NCI-H510A treated with DMSO at 0.1 percent for 48 hours (cell line): Measurements from ENCODE around the gene IFI27L1.

Experiments used
- DNase-seq: peaks from one replicate; lab custom pipeline; 2025; lab: John Stamatoyannopoulos, UW

The IFI27L1 gene

DNA sequence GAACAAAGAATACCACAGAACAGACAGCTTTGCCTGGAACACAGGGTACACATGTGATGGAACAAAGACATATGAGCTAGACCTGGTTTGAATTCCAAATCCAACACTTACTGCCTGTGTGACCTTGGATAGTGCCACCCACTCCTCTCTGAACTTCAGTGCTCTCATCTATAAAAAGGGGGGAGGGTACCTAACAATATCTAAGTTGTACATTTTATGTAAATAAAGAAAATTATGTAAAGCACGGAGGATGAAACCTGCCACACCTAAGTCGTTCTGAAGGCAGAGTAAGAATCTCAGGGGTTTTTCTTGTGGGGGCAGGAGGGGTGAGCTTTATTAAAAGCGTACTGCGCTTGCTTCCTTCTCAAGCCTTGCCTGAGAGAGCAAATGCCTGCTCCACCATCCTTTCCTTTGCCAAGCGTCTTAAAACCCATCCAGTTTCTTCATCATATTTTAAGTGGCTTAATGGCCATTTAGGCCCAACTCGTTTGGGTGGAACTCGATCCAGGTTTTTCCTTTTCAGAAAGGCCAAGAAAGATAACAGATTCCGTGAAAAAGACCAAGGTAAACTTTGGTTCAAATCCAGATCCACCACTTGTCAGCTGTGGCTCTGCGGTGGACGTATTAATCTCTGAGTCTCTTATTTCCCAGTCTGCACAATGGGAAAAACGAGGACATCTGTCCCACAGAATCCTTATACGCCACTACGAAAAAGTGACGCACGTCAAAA, 1.1 kb upstream of the IFI27L1 start:
- no peak for DNase-seq

DNA sequence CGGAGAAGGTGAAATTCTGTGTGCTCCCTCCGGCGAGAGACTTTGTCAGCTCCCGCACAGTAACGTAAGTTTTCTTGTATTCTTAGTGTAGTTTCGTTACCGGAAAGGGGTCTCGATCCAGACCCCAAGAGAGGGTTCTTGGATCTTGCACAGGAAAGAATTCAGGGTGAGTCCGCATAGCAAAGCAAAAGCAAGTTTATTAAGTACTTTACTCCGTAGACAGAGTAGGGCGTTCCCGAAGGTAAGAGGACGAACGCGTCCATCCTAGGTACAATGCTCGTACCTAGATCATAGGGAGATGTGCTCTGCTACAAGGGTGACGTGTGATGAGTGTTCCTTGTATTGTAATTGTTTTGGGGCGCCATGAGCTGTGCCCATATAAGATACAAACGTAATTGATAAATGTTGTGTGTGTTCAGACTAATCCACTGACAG, 293 bp downstream of the IFI27L1 start:
- no peak for DNase-seq

DNA sequence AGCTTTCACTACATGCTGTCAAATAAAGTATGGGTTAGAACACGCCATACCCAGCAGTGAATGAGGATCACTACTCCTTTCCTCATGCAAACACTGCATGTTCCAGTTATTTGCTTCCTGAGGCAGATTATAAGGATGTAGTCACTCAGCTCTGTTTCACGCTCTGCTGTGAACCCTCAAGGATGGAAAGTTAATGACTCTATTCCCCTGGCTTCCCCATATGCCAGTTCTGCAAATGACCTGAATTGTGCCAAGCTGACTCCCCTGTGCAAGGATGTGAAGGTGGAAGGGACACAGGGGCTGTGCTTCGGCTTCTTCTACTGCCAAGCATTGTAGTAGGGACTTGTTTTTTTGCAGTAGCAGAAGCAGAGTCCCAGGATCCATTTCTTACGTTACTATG, 6.8 kb downstream of the IFI27L1 start:
- DNase-seq: no peak

GRCh38 chr14:94088516-94088915, 7.4 kb downstream of the IFI27L1 start:
- no peak for DNase-seq

GRCh38 chr14:94089479-94089878, 8.4 kb downstream of the IFI27L1 start:
- no peak for DNase-seq

- DNase-seq: no peak
Observed at GRCh38 chr14:94093418-94093817, 12.3 kb downstream of the IFI27L1 start.

GRCh38 chr14:94097091-94097490, 16.0 kb downstream of the IFI27L1 start:
- no peak for DNase-seq

DNA sequence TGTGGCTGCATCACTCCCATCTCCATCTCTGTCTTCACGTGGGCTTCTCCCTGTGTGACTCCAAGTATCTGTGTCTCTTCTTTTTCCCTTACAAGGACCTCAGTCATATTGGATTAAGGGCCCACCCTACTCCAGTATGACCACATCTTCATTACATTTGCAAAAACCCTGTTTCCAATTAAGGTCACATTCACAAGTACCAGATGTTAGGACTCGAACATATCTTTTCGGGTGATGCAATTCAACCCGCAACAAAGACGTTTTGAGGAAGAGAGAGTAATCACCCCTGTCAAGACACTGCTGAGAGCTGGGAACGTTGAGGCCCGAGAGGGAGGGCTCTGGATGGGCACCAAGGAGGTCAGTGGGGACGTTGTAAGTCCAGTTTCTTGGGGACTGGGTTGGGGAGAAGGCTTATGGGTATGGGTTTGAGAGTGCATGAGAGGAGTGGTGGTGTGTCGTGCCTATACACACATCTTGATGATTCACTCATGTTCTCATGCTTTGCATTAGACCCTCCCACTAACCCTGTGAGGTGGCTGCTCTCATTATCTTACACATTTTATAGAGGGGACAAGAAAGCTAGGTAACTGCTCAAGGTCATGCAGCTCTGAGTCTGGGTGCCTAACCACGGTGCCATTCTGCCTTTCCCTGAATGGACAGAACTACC, 17.3 kb downstream of the IFI27L1 start:
- no peak for DNase-seq

DNA sequence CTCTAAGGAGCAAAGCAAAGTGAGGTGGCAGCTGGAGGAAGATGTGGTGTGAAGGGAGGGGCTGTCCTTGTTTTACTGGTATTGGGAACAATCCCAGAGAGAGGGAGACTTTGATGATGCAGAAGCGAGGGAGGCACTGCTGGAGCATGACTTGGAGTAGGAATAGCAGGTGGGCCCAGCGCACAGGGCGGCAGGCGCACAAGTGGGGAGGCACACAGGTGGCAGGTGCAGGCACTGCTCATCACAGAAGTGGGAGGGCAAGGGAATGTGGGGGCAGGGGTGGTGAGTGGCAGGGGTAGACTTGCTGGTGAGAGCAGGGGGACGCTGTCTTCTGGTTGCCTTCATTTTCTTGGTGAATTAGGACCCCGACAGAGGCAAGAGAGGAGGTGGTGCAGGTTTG, 17.9 kb downstream of the IFI27L1 start:
- DNase-seq: no peak

DNA sequence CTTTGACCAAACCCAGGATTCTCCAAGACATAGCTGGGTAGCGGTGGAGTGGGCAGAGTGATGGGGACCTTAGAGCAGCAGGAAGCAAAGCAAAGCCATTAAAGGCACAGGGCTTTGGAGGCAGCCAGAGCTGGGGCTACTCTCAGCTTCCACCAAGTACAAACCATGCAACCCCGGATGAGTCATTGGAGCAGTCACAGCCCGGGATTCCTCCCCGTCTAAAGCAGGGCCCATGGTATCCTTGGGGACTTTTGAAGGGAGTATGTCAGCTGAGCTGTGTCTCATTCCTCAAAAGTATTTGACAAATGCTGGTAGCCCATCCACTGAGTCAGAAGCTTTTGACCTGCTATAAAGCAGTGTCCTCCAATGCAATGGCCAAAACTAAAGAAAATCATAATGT, 19.7 kb downstream of the IFI27L1 start:
- DNase-seq: no peak

- no peak for DNase-seq
Observed at GRCh38 chr14:94101748-94102147, 20.6 kb downstream of the IFI27L1 start.

DNA sequence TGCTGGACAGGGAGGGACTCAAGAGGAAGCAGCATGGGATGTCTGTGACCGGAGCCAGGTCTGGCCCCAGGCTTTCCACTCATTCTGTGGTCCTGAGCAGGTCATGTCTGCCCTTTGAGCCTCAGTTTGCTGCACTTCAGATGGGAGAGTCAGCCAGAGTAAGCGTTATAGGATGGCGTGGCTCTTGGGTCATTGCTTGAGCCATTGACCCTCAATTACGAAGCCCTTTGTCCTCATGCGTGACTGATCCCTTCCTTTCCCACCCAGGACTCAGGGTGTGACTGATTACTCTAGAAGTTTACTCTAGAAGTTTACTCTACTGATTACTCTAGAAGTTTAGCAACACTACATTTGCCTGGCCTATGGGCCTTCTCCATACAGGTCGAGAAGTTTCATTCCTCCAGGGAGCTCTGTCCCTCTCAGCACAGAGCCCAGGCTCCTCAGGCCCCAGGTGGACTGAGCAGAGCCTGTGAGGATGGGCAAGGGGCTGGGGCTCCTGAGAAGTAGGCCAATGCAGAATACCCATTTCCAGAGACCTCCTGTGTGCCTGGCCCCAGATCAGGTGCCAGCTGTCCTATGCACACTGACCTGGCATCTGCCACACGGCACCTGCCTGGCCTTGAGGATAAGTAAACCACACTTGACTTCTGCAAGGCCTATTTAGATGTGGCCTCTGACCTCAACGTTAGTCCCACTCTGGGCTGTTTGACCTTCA, 21.8 kb downstream of the IFI27L1 start:
- no peak for DNase-seq

GRCh38 chr14:94103554-94104150, 22.5 kb downstream of the IFI27L1 start:
- DNase-seq: no peak

DNA sequence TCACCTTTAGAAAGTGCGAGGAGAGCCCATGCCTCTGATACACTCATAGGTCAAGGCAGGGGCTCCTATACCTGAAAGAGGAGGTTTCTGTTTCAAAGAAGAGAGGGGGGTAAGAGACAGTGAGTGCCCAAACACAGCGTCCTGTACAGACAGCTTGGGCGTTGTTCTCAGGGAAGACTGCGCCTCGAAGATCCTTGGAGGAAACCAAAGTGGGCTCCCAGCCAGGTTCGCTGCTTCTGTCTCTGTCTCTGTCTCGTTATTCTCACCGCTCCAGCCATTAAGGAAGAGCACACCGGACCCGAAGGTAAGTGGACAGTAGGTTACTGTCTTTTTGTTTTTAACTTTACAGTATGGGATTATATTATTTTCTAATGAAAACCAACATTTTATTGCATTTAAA, 23.6 kb downstream of the IFI27L1 start:
- DNase-seq: no peak

- no peak for DNase-seq
Observed at GRCh38 chr14:94109915-94110250, 28.8 kb downstream of the IFI27L1 start.

DNA sequence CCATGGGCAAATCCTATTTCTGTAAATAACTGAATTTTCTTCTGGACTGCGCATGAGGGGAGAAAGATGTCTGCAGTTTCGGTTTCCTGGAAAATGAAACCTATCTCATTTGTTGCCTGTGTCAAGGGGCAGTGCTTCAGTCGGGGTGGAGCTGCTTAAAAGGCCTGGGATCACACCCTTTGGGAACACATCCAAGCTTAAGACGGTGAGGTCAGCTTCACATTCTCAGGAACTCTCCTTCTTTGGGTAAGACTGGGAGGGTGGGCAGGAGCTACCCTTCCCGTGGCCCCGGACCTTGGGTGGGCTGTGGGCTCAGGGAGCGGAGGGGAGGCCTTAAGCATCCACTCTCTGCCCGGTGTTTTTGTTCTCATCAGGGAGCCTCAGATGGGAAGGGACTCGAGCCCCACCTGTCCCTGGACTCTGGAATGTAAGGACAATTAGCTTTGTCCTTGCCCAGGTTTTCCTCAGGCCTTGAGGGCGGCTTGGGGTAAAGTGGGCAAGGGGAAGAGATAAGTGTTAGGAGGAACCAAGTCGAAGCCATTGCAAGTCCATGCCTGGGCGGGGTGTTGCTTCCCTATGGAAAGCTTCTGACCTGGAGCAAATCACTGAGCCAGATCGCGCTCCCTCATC, 29.6 kb downstream of the IFI27L1 start, which contains the start of gene IFI27:
IFI27 (plus strand) TSS at position 185 of the 630 bp plus-strand sequence.
- no peak for DNase-seq

DNA sequence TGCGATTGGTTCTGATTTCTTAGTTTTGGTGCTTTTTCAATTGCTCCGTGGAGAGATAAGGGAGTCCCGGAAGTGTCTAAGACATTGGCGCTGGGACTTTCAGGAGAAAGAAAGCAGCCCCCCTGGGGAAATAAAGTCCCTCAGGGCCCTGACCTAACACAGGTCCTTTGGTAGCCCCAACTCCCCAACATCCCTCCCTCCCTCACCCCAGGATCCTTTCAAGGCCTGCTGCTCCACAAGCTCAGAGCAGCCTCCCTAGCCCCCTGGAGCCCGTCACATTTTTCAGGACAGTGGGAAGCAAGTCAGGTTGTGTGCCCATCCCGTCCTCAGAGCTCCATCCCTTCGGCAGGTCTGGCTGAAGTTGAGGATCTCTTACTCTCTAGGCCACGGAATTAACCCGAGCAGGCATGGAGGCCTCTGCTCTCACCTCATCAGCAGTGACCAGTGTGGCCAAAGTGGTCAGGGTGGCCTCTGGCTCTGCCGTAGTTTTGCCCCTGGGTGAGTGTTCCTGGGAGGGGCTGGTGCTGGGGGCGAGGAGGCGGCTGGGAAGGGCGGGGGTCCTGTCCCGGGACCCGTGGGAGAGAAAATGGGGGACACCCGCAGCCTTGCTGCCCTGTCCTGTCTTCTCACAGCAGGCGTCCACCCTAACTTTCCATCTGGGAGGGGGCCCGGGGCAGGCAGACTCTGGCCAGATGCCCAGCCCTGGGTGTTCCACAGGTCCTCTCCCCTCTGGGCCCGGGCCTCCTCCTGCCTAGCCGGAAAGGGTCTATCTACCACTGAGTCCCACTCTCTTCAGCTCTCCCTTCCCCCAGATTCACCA, 30.4 kb downstream of the IFI27L1 start:
- DNase-seq: no peak

DNA sequence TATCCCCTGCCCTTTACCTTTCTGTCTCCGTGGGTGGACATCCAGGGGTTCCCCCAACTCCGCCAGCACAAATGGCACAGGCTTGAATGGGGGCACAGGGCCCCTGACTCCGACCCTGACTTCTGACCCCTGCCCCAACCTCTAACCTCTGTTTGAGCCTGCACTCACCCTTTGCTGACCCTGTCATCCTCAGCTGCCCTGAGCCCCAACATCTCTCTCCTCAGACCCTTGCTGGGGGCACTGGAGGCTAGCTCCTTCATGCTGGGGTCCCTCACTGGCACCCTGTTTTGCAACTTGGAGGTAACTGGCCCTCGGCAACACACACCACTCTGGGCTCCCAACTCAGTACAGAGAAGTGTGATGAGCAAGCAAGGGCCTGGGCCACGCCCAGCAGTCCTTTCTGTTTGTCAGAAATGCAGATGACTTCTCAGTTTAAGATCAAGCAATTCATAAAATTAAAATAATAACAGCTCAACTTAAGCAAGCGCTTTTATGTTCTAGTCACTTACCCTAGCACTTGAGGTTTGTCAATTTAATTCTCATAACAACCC, 31.5 kb downstream of the IFI27L1 start:
- DNase-seq: no peak

GRCh38 chr14:94113073-94113472, 32.0 kb downstream of the IFI27L1 start:
- no peak for DNase-seq

- DNase-seq: no peak
Observed at GRCh38 chr14:94113490-94113889, 32.4 kb downstream of the IFI27L1 start.
